ENCODE results near the gene PGLYRP1. TPM values are rescaled to one million over a fixed set of nuclear protein-coding genes. Genes with fewer than 3 reads are reported as not detected.

PGLYRP1 gene
- total and polyA plus RNA-seq, 4 donors, result 0.25 to 13.9 (median 0.76) TPM

GRCh38 chr19:45976178-45976577 is 46.7 kb downstream of the PGLYRP1 start:
- TF ChIP-seq FOXA1 (IDR thresholded peaks at IDR 0.05) (no peak), ATF3 (IDR thresholded peaks at IDR 0.05) (no peak), RAD21 (IDR thresholded peaks at IDR 0.05) (no peak), YY1 (IDR thresholded peaks at IDR 0.05) (no peak), RXRA (IDR thresholded peaks at IDR 0.05) (no peak), ZBTB33 (IDR thresholded peaks at IDR 0.05) (no peak), EGR1 (IDR thresholded peaks at IDR 0.05; ENCODE audit: low read depth in 2 of 2) (no peak)
- Histone ChIP-seq H3K4me1 (ENCODE audit: control insufficient read depth in 4 of 4, insufficient read depth in 4 of 4, low read length in 3 of 4) (peaks cover 0 to 2% (median 0%) of the 10 kb centered on the region in 4 donors), H3K36me3 (ENCODE audit: control insufficient read depth in 4 of 4, insufficient read depth in 3 of 4, low read depth in 1 of 4, low read length in 3 of 4) (no peaks in the 10 kb centered on the region), H3K4me3 (ENCODE audit: low read depth in 1 of 3, low read length in 3 of 3) (no peak overlapping the region), H3K9ac (ENCODE audit: low read depth in 1 of 2, low read length in 2 of 2) (no peak overlapping the region), H3K27ac (ENCODE audit: low read depth in 1 of 2, low read length in 2 of 2) (no peak overlapping the region), H3K9me3 (ENCODE audit: control insufficient read depth in 4 of 4, low read length in 3 of 4) (no peaks in the 10 kb centered on the region), H3K27me3 (ENCODE audit: control insufficient read depth in 4 of 4, insufficient read depth in 4 of 4, low read length in 3 of 4) (peaks cover 0 to 15% (median 4%) of the 10 kb centered on the region in 4 donors)
- DNase-seq (ENCODE audit: low spot score), result no peak
- 52% methylated on average over 14 of the region's 14 CpGs for WGBS

GRCh38 chr19:45975306-45976070 is 47.4 kb downstream of the PGLYRP1 start:
- WGBS, result 71% methylated on average over 11 of the region's 11 CpGs
- H3K9ac ChIP-seq (ENCODE audit: low read depth in 1 of 2, low read length in 2 of 2), result no peak overlapping the region
- H3K27me3 ChIP-seq (ENCODE audit: control insufficient read depth in 4 of 4, insufficient read depth in 4 of 4, low read length in 3 of 4), result peaks cover 0 to 15% (median 4%) of the 10 kb centered on the region in 4 donors
- H3K36me3 ChIP-seq (ENCODE audit: control insufficient read depth in 4 of 4, insufficient read depth in 3 of 4, low read depth in 1 of 4, low read length in 3 of 4), result no peaks in the 10 kb centered on the region
- no peak for DNase-seq (ENCODE audit: low spot score)
- TF ChIP-seq FOXA1 (IDR thresholded peaks at IDR 0.05), result no peak
- TF ChIP-seq JUND (IDR thresholded peaks at IDR 0.05), result no peak
- no peak for TF ChIP-seq RAD21 (IDR thresholded peaks at IDR 0.05)
- TF ChIP-seq FOXA2 (IDR thresholded peaks at IDR 0.05), result no peak
- TF ChIP-seq SP1 (IDR thresholded peaks at IDR 0.05), result no peak
- no peak overlapping the region for H3K4me3 ChIP-seq (ENCODE audit: low read depth in 1 of 3, low read length in 3 of 3)
- H3K27ac ChIP-seq (ENCODE audit: low read depth in 1 of 2, low read length in 2 of 2), result no peak overlapping the region
- H3K9me3 ChIP-seq (ENCODE audit: control insufficient read depth in 4 of 4, low read length in 3 of 4), result no peaks in the 10 kb centered on the region
- H3K4me1 ChIP-seq (ENCODE audit: control insufficient read depth in 4 of 4, insufficient read depth in 4 of 4, low read length in 3 of 4), result peaks cover 0 to 2% (median 0%) of the 10 kb centered on the region in 4 donors

GRCh38 chr19:45973553-45974338 is 49.1 kb downstream of the PGLYRP1 start, which contains the start of gene NOVA2:
NOVA2 (minus strand) TSS chr19:45973865; CDS start chr19:45973351, 514 bp downstream.
- Histone ChIP-seq H3K27me3 (ENCODE audit: control insufficient read depth in 4 of 4, insufficient read depth in 4 of 4, low read length in 3 of 4) (peaks cover 0 to 15% (median 4%) of the 10 kb centered on the region in 4 donors), H3K4me3 (ENCODE audit: low read depth in 1 of 3, low read length in 3 of 3) (peak within 1 kb of the TSS in 1 of 3 donors; percentile 42), H3K36me3 (ENCODE audit: control insufficient read depth in 4 of 4, insufficient read depth in 3 of 4, low read depth in 1 of 4, low read length in 3 of 4) (no peaks in the 10 kb centered on the region), H3K9ac (ENCODE audit: low read depth in 1 of 2, low read length in 2 of 2) (no peak within 1 kb of the TSS), H3K4me1 (ENCODE audit: control insufficient read depth in 4 of 4, insufficient read depth in 4 of 4, low read length in 3 of 4) (peaks cover 0 to 2% (median 0%) of the 10 kb centered on the region in 4 donors), H3K9me3 (ENCODE audit: control insufficient read depth in 4 of 4, low read length in 3 of 4) (no peaks in the 10 kb centered on the region), H3K27ac (ENCODE audit: low read depth in 1 of 2, low read length in 2 of 2) (no peak within 1 kb of the TSS)
- peak; percentile 63 for DNase-seq (ENCODE audit: low spot score)
- TF ChIP-seq HNF4G (IDR thresholded peaks at IDR 0.05) (no peak), FOXA1 (IDR thresholded peaks at IDR 0.05) (no peak), CTCF (IDR thresholded peaks at IDR 0.05; ENCODE audit: low read depth, low read length, missing input control) (no peak), YY1 (IDR thresholded peaks at IDR 0.05) (no peak), ATF3 (IDR thresholded peaks at IDR 0.05) (no peak), TAF1 (conservative IDR thresholded peaks at IDR 0.05) (no peak), HNF4A (conservative IDR thresholded peaks at IDR 0.05) (no peak), REST (IDR thresholded peaks at IDR 0.05) (no peak), FOXA2 (IDR thresholded peaks at IDR 0.05) (no peak), RXRA (IDR thresholded peaks at IDR 0.05) (no peak), NR2F2 (IDR thresholded peaks at IDR 0.05) (no peak), SP1 (IDR thresholded peaks at IDR 0.05) (no peak)
- 6% methylated on average over 54 of the region's 58 CpGs for WGBS

Data from liver (tissue), 9 donors.